ENCODE data around the gene SHOC2. TPM values are rescaled to one million over a fixed set of nuclear protein-coding genes. Genes with fewer than 3 reads are reported as not detected.

Gene SHOC2
- total and polyA plus RNA-seq, 12 donors = 18.6 to 68.2 (median 48.5) TPM

DNA sequence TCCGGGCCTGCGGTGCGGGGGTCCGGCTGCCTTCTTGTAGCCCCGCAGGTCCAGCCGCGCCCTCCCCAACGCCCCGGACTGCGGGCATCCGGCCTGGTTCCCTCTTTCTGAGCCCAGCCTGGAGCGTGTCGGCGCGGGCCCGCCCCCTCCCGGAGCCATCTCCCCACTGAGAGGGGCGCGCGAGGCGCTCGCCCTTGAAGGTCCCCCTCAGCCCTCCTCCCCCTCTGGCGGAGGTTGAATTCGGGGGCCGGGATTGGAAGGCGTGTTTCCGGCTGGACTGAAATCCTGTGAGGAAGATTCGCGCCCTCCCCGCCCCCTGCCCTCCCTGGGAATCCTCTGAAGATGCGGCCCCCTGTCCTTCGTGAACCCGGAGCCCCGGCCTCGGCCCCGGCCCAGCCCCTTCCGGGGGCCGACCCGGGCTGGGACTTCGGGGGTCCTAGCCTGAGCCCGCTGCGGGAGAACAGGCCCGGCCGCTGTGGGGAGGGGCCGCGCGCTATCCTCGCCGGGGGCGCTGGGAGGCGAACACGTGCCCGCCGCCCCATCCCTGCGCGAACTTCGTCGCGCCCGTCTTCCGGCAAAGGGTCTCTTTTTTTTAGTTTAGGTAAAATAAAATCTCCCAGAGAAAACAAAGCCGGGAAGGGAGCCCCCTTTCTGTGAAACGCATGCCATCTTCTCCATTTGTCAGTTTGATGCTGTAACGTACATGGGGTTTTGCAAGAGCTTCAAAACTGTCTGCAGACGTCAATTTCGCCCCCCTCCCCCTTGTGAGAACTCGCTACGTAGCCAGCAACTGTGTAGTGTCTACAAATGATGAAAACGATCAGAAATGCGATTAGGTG lies 47.0 kb upstream of the SHOC2 start:
- WGBS, 2 donors = 0% methylated on average over 68 to 70 of the region's 70 CpGs
- Histone ChIP-seq H3K27ac (peak overlapping the region; percentile 92 to 99 (median 97)), H3K4me3 (peak overlapping the region; percentile 83 to 99 (median 94)), H3K4me1 (peaks cover 0 to 74% (median 27%) of the 10 kb centered on the region in 9 donors), H3K9me3 (no peaks in the 10 kb centered on the region), H3K36me3 (peaks cover 0 to 16% (median 0%) of the 10 kb centered on the region in 9 donors), H3K27me3 (no peaks in the 10 kb centered on the region)
- TF ChIP-seq, protein P1, sequence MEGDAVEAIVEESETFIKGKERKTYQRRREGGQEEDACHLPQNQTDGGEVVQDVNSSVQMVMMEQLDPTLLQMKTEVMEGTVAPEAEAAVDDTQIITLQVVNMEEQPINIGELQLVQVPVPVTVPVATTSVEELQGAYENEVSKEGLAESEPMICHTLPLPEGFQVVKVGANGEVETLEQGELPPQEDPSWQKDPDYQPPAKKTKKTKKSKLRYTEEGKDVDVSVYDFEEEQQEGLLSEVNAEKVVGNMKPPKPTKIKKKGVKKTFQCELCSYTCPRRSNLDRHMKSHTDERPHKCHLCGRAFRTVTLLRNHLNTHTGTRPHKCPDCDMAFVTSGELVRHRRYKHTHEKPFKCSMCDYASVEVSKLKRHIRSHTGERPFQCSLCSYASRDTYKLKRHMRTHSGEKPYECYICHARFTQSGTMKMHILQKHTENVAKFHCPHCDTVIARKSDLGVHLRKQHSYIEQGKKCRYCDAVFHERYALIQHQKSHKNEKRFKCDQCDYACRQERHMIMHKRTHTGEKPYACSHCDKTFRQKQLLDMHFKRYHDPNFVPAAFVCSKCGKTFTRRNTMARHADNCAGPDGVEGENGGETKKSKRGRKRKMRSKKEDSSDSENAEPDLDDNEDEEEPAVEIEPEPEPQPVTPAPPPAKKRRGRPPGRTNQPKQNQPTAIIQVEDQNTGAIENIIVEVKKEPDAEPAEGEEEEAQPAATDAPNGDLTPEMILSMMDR (IDR thresholded peaks at IDR 0.05) = peak in 6 of 9 donors; percentile 14 to 48 (median 26)
- DNase-seq = peak; percentile 70 to 72
- intact Hi-C loops (cut with DNase I) = loop anchor here in 9 of 10 donors (5.0 to 10.0 kb wide), 9 partner anchors 40 to 565 kb away; no protein-coding TSS in a partner anchor
- peak; percentile 68 to 88 (median 75) for ATAC-seq

GRCh38 chr10:110872984-110873923 lies 46.1 kb upstream of the SHOC2 start:
- WGBS, 2 donors = 2 to 3% methylated on average over 16 of the region's 16 CpGs
- TF ChIP-seq, protein P1 (IDR thresholded peaks at IDR 0.05) = no peak
- Histone ChIP-seq H3K4me3 (peak overlapping the region; percentile 83 to 99 (median 94)), H3K9me3 (no peaks in the 10 kb centered on the region), H3K27ac (peak overlapping the region; percentile 92 to 99 (median 97)), H3K36me3 (peaks cover 0 to 25% (median 0%) of the 10 kb centered on the region in 9 donors), H3K4me1 (peaks cover 0 to 71% (median 30%) of the 10 kb centered on the region in 9 donors), H3K27me3 (no peaks in the 10 kb centered on the region)
- DNase-seq = no peak
- no peak for ATAC-seq
- intact Hi-C loops (cut with DNase I) = loop anchor here in 9 of 10 donors (5.0 to 10.0 kb wide), 9 partner anchors 41 to 566 kb away; no protein-coding TSS in a partner anchor

DNA sequence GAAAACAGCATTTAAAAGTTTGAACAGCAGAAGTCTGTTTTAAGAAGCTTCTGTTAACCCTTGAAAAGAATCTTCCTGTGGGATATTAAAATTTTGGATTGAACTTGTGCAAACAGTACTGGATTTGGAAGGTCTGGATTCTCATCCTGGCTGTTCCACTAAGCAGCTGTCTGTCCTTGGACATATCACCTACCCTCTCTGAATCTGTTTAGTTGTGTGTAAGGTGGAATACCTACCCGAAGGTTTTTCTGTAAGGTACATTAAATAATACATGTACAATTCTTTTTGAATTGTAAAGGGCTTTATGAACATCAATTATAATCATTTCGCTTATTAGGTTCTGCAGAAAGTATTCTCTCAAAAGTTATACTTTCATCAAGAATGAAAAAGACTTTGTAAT lies 45.5 kb upstream of the SHOC2 start:
- Histone ChIP-seq H3K9me3 (no peaks in the 10 kb centered on the region), H3K27ac (peak overlapping the region in 4 of 10 donors; percentile 97 to 99 (median 98)), H3K27me3 (no peaks in the 10 kb centered on the region), H3K36me3 (peaks cover 0 to 32% (median 0%) of the 10 kb centered on the region in 9 donors), H3K4me1 (peaks cover 0 to 64% (median 30%) of the 10 kb centered on the region in 9 donors), H3K4me3 (peak overlapping the region in 9 of 10 donors; percentile 83 to 99 (median 95))
- no peak for ATAC-seq
- TF ChIP-seq, protein P1 (IDR thresholded peaks at IDR 0.05) = no peak
- 46 to 59% methylated on average over 2 of the region's 2 CpGs for WGBS, 2 donors
- no peak for DNase-seq
- intact Hi-C loops (cut with DNase I) = loop anchor here in 9 of 10 donors (2.0 to 10.0 kb wide), 10 partner anchors 19 to 567 kb away; no protein-coding TSS in a partner anchor
